HepG2 (cell line): ENCODE measurements around the gene CAND2. TPM values are rescaled to one million over a fixed set of nuclear protein-coding genes. Genes with fewer than 3 reads are reported as not detected.

ENCODE experiments used
- ARNTL ChIP-seq: sonication (generic); formaldehyde crosslinking; IDR thresholded peaks from 2 replicates; pipeline ENCODE4 v1.4.0; 2020; ENCODE audit warnings: mild to moderate bottlenecking, missing genetic modification reagents
- HNRNPUL1 ChIP-seq: fragments of 200-400 bp; formaldehyde crosslinking; IDR thresholded peaks from 2 replicates; pipeline ENCODE4 v1.6.1; 2017; ENCODE audit warnings: low read depth, mild to moderate bottlenecking, low read length, moderate library complexity
- KDM5B ChIP-seq: sonication (generic); formaldehyde crosslinking; IDR thresholded peaks from 2 replicates; pipeline ENCODE4 v1.4.0; 2020; ENCODE audit warnings: missing genetic modification reagents, mild to moderate bottlenecking, borderline replicate concordance
- MEF2D ChIP-seq: sonication (generic); formaldehyde crosslinking; IDR thresholded peaks from 2 replicates; pipeline ENCODE4 v1.5.1; 2020; ENCODE audit warnings: mild to moderate bottlenecking, missing genetic modification reagents
- NFIC ChIP-seq: IDR thresholded peaks from 2 replicates; pipeline ENCODE4 v1.6.1; 2012; ENCODE audit warnings: mild to moderate bottlenecking, low read length, inconsistent platforms
- PAXIP1 ChIP-seq: sonication (generic); formaldehyde crosslinking; conservative IDR thresholded peaks from 2 replicates; pipeline ENCODE4 v1.4.0; 2020; ENCODE audit warnings: mild to moderate bottlenecking, missing genetic modification reagents, moderate library complexity
- PBX3 ChIP-seq: sonication (generic); formaldehyde crosslinking; IDR thresholded peaks from 2 replicates; pipeline ENCODE4 v1.8.1; 2023; ENCODE audit warnings: missing genetic modification reagents, inconsistent platforms, borderline replicate concordance
- POGK ChIP-seq: sonication (generic); formaldehyde crosslinking; conservative IDR thresholded peaks from 2 replicates; pipeline ENCODE4 v1.8.0; 2022; ENCODE audit warnings: mild to moderate bottlenecking, moderate library complexity, missing genetic modification reagents
- SMC3 ChIP-seq: IDR thresholded peaks from 2 replicates; pipeline ENCODE4 v1.6.1; 2011; ENCODE audit warnings: low read length, improper control_type of control experiment
- TCF7 ChIP-seq: sonication (generic); IDR thresholded peaks from 2 replicates; pipeline ENCODE4 v1.6.1; 2016; ENCODE audit warnings: antibody characterized with exemption, low read depth
- ZBTB37 ChIP-seq: sonication (generic); formaldehyde crosslinking; IDR thresholded peaks from 2 replicates; pipeline ENCODE4 v1.4.0; 2020; ENCODE audit warnings: mild to moderate bottlenecking, missing genetic modification reagents
- ZNF629 ChIP-seq: sonication (generic); formaldehyde crosslinking; conservative IDR thresholded peaks from 2 replicates; pipeline ENCODE4 v1.5.0; 2020; ENCODE audit warnings: missing genetic modification reagents
- ZNF687 ChIP-seq: sonication (generic); formaldehyde crosslinking; IDR thresholded peaks from 2 replicates; pipeline ENCODE4 v1.5.1; 2020; ENCODE audit warnings: mild to moderate bottlenecking, missing genetic modification reagents, moderate library complexity
- polyA plus RNA-seq, 8 experiments: library from polyadenylated mRNA; depleted of rRNA in 3 of 8; stranded (reverse) in 7 of 8; unstranded in 1 of 8; fragments of >200 nt; fragmentation: Illumina TruSeq in 4 of 8; extraction: Trizol in 4 of 8; gene quantifications; 2 replicates each; pipeline versions ENCODE4 v1.2.1 to v1.2.3, GENCODE V29; 2011 to 2016; ENCODE audit warnings: low read depth in 4 of 8, missing spikeins in 1 of 8, mixed read lengths in 1 of 8; ENCODE audit not compliant: insufficient read depth in 1 of 8
- total RNA-seq, 5 experiments: library from RNA; depleted of rRNA; stranded (reverse); fragments of >200 nt; fragmentation: Illumina TruSeq; extraction: Trizol; gene quantifications; 2 replicates each; pipeline ENCODE4 v1.2.3, GENCODE V29; 2016; ENCODE audit warnings: low read depth in 1 of 5

The CAND2 gene
- total and polyA plus RNA-seq, 2 of the 13 experiments (the other 11 are each of a cell fraction or from before 2014, with no cell fraction given): 0.01 TPM; not detected in 1

- TF ChIP-seq ZNF687: peak; percentile 50; the same call in 1 of the 2 replicates
- no peak for TF ChIP-seq NFIC
- 0 out of 2 replicates have a peak, but pooled peaks have one; percentile 23 for TF ChIP-seq ARNTL (CRISPR knock-in tag)
- TF ChIP-seq PBX3 (CRISPR knock-in tag): no peak
- no peak for TF ChIP-seq ZNF629 (CRISPR knock-in tag)
- TF ChIP-seq POGK: 0 out of 2 replicates have a peak, but pooled peaks have one; percentile 29
- TF ChIP-seq MEF2D (CRISPR knock-in tag): no peak
- peak; percentile 25; the same call in 1 of the 2 replicates for TF ChIP-seq KDM5B (CRISPR knock-in tag)
- TF ChIP-seq HNRNPUL1: no peak
- peak; percentile 83 for TF ChIP-seq SMC3
- TF ChIP-seq TCF7: no peak
- TF ChIP-seq PAXIP1: no peak
- no peak for TF ChIP-seq ZBTB37 (CRISPR knock-in tag)
Observed at GRCh38 chr3:12868039-12869034, 71.9 kb downstream of the CAND2 start (continued).
